HK-2 (cell line): Measurements from ENCODE around the gene CCDC50.

Source experiments
- DNase-seq: peaks from one replicate; pipeline ENCODE4 v3.0.0-alpha.2; 2018; ENCODE audit not compliant: unreplicated experiment

CCDC50 gene, protein sequence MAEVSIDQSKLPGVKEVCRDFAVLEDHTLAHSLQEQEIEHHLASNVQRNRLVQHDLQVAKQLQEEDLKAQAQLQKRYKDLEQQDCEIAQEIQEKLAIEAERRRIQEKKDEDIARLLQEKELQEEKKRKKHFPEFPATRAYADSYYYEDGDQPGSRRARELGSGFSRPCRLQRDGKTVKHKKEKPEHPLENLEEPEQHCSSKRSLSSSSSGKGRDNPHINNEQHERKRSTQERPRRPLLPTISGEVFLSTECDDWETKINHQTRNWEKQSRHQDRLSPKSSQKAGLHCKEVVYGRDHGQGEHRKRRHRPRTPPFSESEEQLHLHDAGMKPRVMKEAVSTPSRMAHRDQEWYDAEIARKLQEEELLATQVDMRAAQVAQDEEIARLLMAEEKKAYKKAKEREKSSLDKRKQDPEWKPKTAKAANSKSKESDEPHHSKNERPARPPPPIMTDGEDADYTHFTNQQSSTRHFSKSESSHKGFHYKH

DNA sequence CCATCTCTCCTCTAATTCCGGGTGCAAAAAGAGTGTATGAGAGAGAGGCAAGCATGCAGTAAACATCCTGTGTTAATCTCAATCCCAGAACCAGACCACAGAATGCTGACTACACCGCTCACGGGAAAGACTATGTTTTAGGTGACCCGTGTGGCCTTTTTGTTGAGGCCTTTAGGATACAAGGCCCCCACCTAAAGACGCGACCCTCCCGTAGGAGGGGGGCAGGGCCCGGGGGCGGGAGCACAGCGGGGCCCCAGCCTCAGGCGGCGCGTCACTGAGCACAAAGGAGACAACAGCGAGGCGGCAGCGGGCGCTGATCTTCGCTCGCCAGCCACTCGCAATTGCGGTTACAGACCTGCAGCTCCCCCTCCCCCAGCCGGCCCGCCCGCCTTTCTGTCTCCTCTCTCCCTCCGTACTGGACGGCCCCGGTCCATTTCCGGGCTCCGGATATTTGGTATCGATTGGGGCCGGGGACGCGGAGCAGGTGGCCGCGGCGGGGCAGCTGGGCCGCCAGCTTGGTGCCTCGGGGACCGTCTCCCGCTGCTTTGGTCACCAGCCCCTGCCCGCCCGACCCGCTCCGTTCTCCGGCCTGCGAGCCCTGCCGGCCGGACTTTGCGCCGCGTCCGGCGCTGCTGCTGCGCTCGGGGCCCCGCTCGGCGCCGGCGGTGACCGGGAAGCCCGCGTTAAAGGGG, at the start of gene CCDC50:
Gene CCDC50 (plus strand): TSS at position 433 of the 692 bp plus-strand sequence. CDS start 281 bp downstream, outside the sequence.
- peak; percentile 85 for DNase-seq

DNA sequence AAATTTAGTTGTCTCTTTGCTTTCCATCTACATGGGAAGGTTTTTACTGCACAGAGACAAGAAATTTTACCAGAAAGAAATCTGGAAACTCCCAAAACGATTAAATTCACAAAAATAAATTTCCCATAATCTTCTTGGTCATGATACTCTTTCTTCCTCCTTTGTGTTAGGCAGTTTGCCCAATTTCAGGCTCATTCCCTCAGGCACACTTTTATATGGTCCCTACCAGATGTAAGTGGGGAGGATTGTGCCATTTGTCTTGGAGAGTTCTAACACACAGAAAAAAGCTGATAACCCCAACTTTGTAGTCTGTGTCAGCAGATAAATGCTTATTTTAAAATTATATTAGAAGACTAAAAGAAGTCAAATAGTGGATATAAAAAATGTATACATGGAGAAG, 49.1 kb upstream of the CCDC50 start:
- no peak for DNase-seq

- no peak for DNase-seq
Observed at GRCh38 chr3:191280882-191281281, 48.3 kb upstream of the CCDC50 start.

- no peak for DNase-seq
Observed at GRCh38 chr3:191282251-191283185, 46.7 kb upstream of the CCDC50 start.

GRCh38 chr3:191283400-191283799, 45.8 kb upstream of the CCDC50 start:
- DNase-seq, result no peak

GRCh38 chr3:191290311-191291025, 38.7 kb upstream of the CCDC50 start:
- DNase-seq, result no peak

DNA sequence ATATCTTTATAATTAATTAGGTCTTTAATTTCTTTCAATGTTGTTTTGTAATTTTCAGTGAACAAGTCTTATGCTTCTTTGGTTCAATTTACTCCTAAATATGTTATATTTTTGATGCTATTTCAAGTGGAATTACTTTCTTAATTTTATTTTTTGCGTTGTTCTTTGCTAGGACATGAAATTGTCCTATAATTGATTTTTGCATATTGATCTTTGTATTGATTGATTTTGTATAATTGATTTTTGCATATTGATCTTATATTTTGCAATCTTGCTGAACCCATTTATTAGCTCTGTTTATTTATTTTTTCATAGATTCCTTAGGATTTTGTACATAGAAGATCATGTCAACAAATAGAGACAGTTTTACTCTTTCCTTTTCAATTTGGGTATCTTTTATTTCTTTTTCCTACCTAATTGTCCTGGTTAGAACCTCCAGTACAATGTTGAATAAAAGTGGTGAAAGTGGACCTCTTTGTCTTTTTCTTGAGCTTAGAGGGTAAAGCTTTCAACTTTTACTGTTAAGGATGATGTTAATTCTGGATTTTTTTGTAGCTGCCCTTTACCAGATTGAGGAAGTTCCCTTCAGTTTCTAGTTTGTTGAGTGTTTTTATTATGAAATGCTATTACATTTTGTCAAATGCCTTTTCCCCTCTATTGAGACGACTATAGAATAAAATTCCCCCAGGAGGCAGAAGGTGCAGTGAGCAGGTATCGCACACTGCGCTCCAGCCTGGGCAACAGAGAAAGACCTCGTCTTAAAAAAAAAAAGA, 36.8 kb upstream of the CCDC50 start:
- DNase-seq, result no peak

- DNase-seq, result no peak
Observed at GRCh38 chr3:191294291-191294690, 34.9 kb upstream of the CCDC50 start.

- no peak for DNase-seq
Observed at GRCh38 chr3:191296041-191296541, 33.1 kb upstream of the CCDC50 start.

- DNase-seq, result no peak
Observed at GRCh38 chr3:191298846-191299245, 30.3 kb upstream of the CCDC50 start.

DNA sequence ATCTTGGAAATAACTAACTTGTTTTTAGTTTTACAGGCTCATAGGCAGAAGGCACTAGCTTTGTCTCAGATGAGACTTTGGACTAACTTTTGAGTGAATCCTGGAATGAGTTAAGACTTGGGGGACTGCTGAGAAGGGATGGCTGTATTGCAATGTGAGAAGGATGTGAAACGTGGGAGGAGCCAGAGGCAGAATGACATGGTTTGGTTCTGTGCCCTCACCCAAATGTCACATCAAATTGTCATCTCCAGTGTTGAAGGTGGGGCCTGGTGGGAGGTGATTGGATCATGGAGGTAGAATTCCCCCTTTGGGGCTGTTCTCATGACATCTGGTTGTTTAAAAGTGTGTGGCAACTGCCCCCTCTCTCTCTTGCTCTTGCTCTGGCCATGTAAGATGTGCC, 28.8 kb upstream of the CCDC50 start:
- no peak for DNase-seq

DNA sequence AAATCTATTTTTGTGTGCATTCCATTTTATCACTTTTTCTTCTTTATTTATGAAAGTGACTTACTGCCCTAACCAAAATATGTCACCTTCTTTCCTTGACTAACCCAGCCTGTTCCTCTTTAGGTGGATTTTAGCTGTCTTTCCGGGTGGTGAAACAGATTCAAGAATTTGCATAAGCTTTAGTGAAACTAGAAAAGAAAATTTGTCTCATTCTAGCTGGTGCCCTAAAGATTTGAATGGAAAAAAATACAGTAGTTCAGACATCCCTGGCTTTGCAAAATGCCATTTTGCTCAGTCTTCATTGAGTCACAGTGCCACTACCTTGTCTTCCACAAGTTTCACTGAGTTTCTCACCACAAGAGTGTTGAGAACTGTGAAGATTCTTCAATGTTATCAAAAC, 28.2 kb upstream of the CCDC50 start:
- no peak for DNase-seq

- no peak for DNase-seq
Observed at GRCh38 chr3:191301782-191302411, 27.3 kb upstream of the CCDC50 start.

DNA sequence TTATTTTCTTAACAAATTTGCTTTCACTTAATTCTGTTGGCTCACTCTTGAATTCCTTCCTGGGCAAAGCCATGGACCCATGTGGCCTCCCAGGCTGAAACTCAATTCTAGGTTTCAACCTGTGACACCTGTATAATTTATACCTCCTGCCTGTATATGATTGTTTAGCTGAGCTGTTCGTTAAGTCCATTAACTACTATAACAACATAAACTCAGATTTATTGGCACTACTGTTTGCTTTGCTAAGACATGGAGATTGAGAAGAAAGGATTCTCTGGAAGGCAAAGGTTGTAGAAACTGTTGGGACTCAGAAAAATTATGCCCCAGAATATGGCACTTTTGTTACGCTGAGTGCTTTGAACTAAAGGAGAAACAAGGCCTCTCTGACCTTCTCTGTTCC, 26.7 kb upstream of the CCDC50 start:
- no peak for DNase-seq

GRCh38 chr3:191303596-191303995, 25.6 kb upstream of the CCDC50 start:
- DNase-seq, result no peak

- no peak for DNase-seq
Observed at GRCh38 chr3:191306428-191306827, 22.8 kb upstream of the CCDC50 start.

GRCh38 chr3:191307341-191307740, 21.9 kb upstream of the CCDC50 start:
- no peak for DNase-seq

GRCh38 chr3:191313296-191313695, 15.9 kb upstream of the CCDC50 start:
- no peak for DNase-seq

GRCh38 chr3:191314109-191314728, 15.0 kb upstream of the CCDC50 start:
- no peak for DNase-seq
